Right atrium auricular region (tissue), 2 donors: ENCODE data around the gene RBM17. TPM values are rescaled to one million over a fixed set of nuclear protein-coding genes. Genes with fewer than 3 reads are reported as not detected.

Source experiments
- DNase-seq: peaks from one replicate; pipeline ENCODE4 v3.0.0-alpha.2; 2019; ENCODE audit warnings: low spot score
- H3K27ac ChIP-seq, 2 donors: fragments of 200-600 bp; sonication (generic); 1 replicate in 1 of 2; 2 replicates in 1 of 2; pipeline ENCODE4 v1.5.1; 2016 to 2019
- H3K27me3 ChIP-seq, 2 donors: fragments of 200-600 bp; sonication (generic); one replicate each; pipeline versions ENCODE4 v1.5.1 to v1.6.0; 2017 to 2019
- H3K36me3 ChIP-seq: fragments of 200-600 bp; sonication (generic); one replicate; pipeline ENCODE4 v1.5.1; 2016
- H3K4me1 ChIP-seq, 2 donors: fragments of 200-600 bp; sonication (generic); one replicate each; pipeline versions ENCODE4 v1.5.1 to v1.6.0; 2017 to 2019
- H3K4me3 ChIP-seq, 2 donors: fragments of 200-600 bp; sonication (generic); 1 replicate in 1 of 2; 2 replicates in 1 of 2; pipeline ENCODE4 v1.5.1; 2017 to 2019; ENCODE audit warnings: mild to moderate bottlenecking in 1 of 2, moderate library complexity in 1 of 2
- H3K9me3 ChIP-seq, 2 donors: fragments of 200-600 bp; sonication (generic); one replicate each; pipeline ENCODE4 v1.5.1; 2019
- total RNA-seq, 2 donors: library from RNA; depleted of rRNA; stranded (reverse); fragments of >200 nt; gene quantifications; one replicate each; pipeline ENCODE4 v1.1.0, GENCODE V29; 2016
- TF ChIP-seq, protein P1 (sequence below), 2 donors: fragments of 200-600 bp; sonication (generic); IDR thresholded peaks; one replicate each; pipeline ENCODE4 v1.5.1; 2019; ENCODE audit warnings: antibody characterized with exemption in 2 of 2

RBM17 gene
- total RNA-seq, 2 donors from 2014 or later: 27.4 to 30.1 TPM

DNA sequence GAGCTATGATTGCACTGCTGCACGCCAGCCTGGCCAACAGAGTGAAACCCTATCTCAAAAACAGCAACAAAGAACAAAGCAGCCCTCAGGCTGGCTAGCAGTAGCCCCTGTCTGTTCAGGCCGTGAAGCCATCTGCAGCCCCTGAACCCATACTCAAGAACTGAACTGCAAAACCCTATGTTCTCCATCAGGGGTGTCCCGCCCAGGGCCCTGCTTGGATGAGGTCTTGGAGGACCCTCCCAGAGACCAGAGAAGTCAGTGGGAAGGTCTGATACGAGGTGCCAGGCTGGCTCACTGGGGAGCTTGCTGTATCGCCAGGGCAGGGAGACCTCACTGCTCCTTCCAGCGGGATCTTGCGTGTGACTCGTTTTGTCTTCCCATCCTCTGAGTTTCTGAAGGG lies 39.3 kb downstream of the RBM17 start:
- Histone ChIP-seq H3K27ac (no peak overlapping the region), H3K4me3 (no peak overlapping the region), H3K4me1 (peaks cover 0 to 34% of the 10 kb centered on the region in 2 donors), H3K36me3 (no peaks in the 10 kb centered on the region), H3K27me3 (no peaks in the 10 kb centered on the region), H3K9me3 (no peaks in the 10 kb centered on the region)
- no peak for DNase-seq
- TF ChIP-seq, protein P1, sequence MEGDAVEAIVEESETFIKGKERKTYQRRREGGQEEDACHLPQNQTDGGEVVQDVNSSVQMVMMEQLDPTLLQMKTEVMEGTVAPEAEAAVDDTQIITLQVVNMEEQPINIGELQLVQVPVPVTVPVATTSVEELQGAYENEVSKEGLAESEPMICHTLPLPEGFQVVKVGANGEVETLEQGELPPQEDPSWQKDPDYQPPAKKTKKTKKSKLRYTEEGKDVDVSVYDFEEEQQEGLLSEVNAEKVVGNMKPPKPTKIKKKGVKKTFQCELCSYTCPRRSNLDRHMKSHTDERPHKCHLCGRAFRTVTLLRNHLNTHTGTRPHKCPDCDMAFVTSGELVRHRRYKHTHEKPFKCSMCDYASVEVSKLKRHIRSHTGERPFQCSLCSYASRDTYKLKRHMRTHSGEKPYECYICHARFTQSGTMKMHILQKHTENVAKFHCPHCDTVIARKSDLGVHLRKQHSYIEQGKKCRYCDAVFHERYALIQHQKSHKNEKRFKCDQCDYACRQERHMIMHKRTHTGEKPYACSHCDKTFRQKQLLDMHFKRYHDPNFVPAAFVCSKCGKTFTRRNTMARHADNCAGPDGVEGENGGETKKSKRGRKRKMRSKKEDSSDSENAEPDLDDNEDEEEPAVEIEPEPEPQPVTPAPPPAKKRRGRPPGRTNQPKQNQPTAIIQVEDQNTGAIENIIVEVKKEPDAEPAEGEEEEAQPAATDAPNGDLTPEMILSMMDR (IDR thresholded peaks at IDR 0.05): no peak

DNA sequence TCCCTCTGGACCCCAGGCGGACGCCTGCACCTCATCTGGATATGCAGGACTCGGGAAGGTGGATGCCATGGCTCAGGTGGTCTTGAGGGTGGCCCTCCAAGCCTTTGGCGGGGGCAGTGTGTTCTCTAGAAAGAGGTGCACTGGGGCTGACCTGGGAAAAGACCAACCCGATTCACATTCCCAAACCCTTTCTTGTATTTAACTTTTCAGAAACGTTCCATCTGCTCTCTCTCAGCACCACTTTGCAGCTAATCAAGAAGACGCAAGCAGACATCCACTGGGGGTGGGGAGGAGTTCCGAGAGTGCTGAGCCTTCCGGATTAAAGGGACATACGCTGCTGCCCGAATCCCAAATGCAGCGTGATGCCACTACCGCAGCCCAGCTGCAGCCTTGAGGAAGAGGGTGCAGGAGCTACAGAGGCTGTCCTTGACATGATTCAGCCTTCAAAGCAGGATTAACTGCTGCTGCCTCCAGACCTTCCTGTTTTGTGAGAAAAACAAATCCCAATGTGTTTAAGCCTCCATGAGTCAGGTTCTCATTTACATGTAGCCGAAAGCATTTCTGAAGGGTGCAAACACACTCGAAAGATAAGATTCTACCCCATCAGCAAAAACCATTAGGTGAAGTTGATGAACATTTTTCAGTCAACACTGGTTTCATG lies 39.9 kb downstream of the RBM17 start:
- Histone ChIP-seq H3K4me3 (no peak overlapping the region), H3K4me1 (peaks cover 0 to 33% of the 10 kb centered on the region in 2 donors), H3K9me3 (no peaks in the 10 kb centered on the region), H3K27me3 (no peaks in the 10 kb centered on the region), H3K36me3 (no peaks in the 10 kb centered on the region), H3K27ac (no peak overlapping the region)
- DNase-seq: no peak
- TF ChIP-seq, protein P1 (IDR thresholded peaks at IDR 0.05): no peak

DNA sequence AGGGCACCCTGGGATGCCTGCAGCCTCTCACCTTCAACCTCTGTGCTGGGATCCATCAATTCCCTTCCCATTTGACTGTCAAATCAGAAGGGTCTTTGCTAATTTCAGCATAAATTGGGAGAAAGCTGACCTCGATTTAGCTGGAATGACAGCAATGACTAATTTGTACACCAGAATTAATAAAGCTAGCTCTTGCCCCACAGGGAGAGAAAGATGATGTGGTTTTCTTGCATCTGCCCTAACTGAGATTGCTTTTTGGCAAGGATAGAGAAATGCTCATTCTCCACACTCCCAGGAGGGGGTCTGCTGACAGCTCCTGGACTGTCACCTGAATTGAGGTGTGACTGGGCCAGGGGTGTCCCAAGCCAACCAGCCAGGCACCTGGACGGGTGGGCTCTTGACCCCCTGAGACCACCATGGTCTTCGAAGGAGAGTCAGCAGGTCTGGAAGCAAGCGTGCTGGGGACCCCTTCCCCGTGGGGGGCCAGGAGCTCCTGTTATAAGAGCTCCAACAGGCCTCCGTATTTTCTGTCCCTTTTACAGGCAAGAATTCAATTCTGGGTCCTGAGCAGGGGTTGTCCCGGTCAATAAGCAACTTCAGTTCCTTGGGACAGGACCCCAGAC lies 42.1 kb downstream of the RBM17 start:
- Histone ChIP-seq H3K4me1 (peaks cover 0 to 14% of the 10 kb centered on the region in 2 donors), H3K4me3 (no peak overlapping the region), H3K27me3 (no peaks in the 10 kb centered on the region), H3K36me3 (no peaks in the 10 kb centered on the region), H3K9me3 (no peaks in the 10 kb centered on the region), H3K27ac (no peak overlapping the region)
- TF ChIP-seq, protein P1 (IDR thresholded peaks at IDR 0.05): no peak
- DNase-seq: no peak

DNA sequence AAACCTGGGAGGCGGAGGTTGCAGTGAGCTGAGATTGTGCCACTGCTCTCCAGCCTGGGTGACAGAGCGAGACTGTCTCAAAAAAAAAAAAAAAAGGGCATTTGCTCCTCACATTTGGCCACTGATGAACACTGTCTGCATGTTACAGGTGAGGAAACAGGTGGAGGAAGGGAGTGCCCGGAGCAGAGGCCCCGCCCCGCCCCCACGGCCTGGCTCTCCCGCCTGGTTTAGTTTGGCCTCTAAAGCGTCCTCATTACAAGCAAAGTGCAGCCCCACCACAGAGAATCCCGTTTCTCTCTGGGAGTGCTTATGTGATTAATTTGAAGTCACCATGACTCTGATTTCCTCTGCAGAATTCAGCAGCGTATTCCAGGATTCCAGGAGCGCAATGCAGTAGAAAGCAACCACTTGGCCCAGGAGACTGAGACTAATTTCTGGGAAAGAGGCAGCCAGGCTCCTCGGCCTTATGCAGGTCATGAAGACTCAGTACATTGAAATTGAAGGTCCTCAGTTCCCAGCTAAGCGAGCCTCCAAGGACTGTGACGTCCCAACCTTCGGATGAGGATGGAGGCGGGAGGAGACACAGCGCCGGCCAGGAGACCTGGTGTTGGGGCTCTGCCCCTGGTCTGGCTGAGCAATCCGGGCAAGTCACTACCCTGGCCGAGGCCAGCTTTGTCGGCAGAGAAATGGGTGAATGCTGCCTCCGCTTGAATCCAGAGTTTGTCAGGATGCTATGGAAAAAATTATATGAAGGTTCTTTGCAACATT lies 44.7 kb downstream of the RBM17 start:
- H3K27ac ChIP-seq: no peak overlapping the region
- no peaks in the 10 kb centered on the region for H3K9me3 ChIP-seq
- H3K4me1 ChIP-seq: peaks cover 0 to 8% of the 10 kb centered on the region in 2 donors
- TF ChIP-seq, protein P1 (IDR thresholded peaks at IDR 0.05): no peak
- DNase-seq: no peak
- no peak overlapping the region for H3K4me3 ChIP-seq
- no peaks in the 10 kb centered on the region for H3K27me3 ChIP-seq
- H3K36me3 ChIP-seq: no peaks in the 10 kb centered on the region

DNA sequence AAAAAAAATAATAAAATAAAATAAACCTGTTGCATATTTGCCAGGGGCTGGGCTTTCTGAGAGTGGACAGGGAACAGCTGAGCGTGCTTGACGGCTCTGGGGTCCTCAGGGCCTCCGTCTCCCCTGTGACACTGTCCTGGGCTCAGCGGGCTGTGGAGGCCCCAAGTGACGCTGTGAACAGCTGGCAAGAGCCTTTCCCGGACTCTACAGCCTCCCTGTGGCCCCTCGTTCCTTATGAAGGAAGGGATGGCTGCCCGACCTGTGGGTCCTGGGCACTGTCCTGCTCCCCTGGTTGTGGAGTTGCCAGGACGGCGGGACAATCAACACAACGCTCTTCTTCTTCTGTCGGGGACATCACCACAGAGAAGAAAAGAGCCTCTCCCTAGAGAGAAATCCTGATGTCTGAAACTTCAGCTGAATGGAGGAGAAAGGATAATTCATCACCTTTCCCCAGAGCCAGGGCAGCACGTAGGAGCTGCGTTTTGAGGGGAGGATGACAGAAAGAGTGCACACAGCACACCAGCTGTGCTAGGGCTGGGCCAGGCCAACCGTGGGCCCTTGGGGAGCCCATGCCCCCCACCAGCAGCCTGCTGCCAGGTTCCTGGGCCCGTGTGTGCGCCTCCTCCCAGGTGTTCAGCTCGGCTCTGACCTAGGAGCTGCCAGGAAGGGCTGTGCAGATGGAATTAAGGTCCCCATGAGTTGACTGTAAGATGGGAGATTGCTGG lies 45.4 kb downstream of the RBM17 start:
- Histone ChIP-seq H3K9me3 (no peaks in the 10 kb centered on the region), H3K27me3 (no peaks in the 10 kb centered on the region)

More for the DNA sequence above, 45.4 kb downstream of the RBM17 start:
- Histone ChIP-seq H3K4me3 (no peak overlapping the region), H3K27ac (no peak overlapping the region), H3K4me1 (peaks cover 0 to under 1% of the 10 kb centered on the region in 2 donors), H3K36me3 (no peaks in the 10 kb centered on the region)
- DNase-seq: no peak
- TF ChIP-seq, protein P1 (IDR thresholded peaks at IDR 0.05): no peak
